Right lobe of liver (tissue), 4 donors: ENCODE measurements around the gene SERPINB10.

ENCODE experiments used
- POLR2A ChIP-seq: fragments of 450-650 bp; IDR thresholded peaks from one replicate; pipeline ENCODE4 v1.6.1; 2017; ENCODE audit warnings: antibody characterized with exemption, mild to moderate bottlenecking
- TF ChIP-seq, protein P1 (sequence below), 4 donors: fragments of 200-600 bp in 3 of 4; fragments of 450-650 bp in 1 of 4; IDR thresholded peaks; one replicate each; pipeline versions ENCODE4 v1.5.1 to v1.8.0; 2016 to 2022; ENCODE audit warnings: antibody characterized with exemption in 4 of 4, mild to moderate bottlenecking in 2 of 4
- donor health status: DM: no; HTN: no; CAD: no.
- donor health status: DM: no; HTN: no; CAD: no.
- donor health status: DM: no; HTN: yes; CAD: no.

DNA sequence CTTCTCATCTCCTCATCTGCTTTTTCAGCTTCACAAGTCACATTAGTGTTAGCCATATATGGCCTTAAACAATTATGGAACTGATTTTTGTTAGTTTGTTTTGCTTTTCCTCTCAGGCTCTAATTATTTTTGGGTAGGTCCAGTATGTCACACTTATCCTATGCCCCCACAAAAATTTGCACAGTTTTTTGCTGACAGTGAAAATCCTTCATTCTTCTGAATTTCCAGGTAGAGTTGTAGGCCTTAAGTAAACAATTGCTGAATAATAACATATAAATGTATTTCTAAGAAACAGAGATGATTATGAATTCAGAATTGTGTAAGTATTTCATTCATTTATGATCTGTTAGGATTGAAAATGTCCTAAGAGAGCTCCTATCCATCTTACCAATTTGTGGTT lies 8.6 kb upstream of the SERPINB10 start:
- TF ChIP-seq, protein P1, sequence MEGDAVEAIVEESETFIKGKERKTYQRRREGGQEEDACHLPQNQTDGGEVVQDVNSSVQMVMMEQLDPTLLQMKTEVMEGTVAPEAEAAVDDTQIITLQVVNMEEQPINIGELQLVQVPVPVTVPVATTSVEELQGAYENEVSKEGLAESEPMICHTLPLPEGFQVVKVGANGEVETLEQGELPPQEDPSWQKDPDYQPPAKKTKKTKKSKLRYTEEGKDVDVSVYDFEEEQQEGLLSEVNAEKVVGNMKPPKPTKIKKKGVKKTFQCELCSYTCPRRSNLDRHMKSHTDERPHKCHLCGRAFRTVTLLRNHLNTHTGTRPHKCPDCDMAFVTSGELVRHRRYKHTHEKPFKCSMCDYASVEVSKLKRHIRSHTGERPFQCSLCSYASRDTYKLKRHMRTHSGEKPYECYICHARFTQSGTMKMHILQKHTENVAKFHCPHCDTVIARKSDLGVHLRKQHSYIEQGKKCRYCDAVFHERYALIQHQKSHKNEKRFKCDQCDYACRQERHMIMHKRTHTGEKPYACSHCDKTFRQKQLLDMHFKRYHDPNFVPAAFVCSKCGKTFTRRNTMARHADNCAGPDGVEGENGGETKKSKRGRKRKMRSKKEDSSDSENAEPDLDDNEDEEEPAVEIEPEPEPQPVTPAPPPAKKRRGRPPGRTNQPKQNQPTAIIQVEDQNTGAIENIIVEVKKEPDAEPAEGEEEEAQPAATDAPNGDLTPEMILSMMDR (IDR thresholded peaks at IDR 0.05) = no peak
- TF ChIP-seq POLR2A = no peak
